ENCODE data around the gene TTC39A. TPM values are rescaled to one million over a fixed set of nuclear protein-coding genes. Genes with fewer than 3 reads are reported as not detected.
A peak's percentile ranks its signal among the peaks of the same experiment; 100 is the strongest.

TTC39A gene
- total and polyA plus RNA-seq, 3 experiments from 2014 or later: 0.28 TPM; not detected in 2

DNA sequence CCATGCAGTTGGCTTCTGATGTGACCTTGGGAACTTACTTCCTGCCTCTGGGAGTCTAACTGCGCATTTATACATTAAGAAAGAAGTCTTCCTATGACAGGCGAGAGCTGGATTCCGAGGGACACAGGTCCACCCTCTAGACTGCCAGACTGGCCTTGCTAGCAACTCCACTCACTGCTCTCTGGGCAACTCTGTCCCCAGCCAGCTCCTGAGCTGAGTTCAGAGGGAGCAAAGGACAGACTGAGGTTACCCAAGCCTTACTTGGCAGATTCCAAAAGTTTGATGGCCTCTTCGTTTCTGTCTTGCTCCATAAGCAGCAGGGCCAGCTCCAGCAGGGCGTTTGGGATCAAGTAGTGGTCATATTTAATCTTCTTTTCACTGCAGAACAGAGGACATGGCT is 41.8 kb downstream of the TTC39A start:
- Histone ChIP-seq H3K9me3 (ENCODE audit: low read length) (no peaks in the 10 kb centered on the region), H3K4me1 (ENCODE audit: insufficient read depth, low read length) (no peaks in the 10 kb centered on the region)

DNA sequence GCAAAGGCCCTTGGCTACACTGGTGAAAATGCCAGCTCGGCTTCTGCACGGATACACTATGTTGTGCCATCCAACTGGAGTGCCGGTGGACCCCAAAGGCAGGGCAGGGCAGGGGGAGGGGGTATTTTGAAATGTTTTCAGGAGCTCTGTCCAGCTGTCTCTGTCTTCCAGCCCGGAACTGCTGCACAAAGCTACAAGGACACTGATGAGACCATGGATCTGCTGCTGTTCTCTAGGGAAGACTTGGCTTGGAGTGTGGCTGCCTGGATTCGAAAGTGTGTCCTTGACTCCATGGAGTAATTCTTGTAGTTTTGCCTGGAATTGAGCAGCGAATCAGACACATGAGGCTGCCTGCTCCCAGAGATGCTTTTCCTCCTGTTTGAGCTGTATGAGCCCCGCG is 42.4 kb downstream of the TTC39A start:
- DNase-seq: no peak
- H3K36me3 Mint-ChIP-seq: peaks cover 0 to 6% (median 3%) of the 10 kb centered on the region in 3 donors
- Histone ChIP-seq H3K36me3 (ENCODE audit: insufficient read depth, low read length) (no peaks in the 10 kb centered on the region), H3K4me1 (ENCODE audit: insufficient read depth, low read length) (no peaks in the 10 kb centered on the region), H3K27ac (ENCODE audit: low read depth, low read length) (no peak overlapping the region), H3K4me3 (ENCODE audit: low read length) (no peak overlapping the region), H3K9me3 (ENCODE audit: low read length) (no peaks in the 10 kb centered on the region), H3K27me3 (ENCODE audit: insufficient read depth, low read length, poor library complexity, severe bottlenecking) (no peaks in the 10 kb centered on the region)
- H3K4me1 Mint-ChIP-seq: peaks cover 1 to 7% (median 5%) of the 10 kb centered on the region in 3 donors
- no peak overlapping the region for H3K27ac Mint-ChIP-seq
- no peaks in the 10 kb centered on the region for H3K9me3 Mint-ChIP-seq
- CTCF ChIA-PET: interaction anchor here (1.2 to 3.3 kb wide), 3 partner anchors 9 to 99 kb away, joined by 3 to 14 read pairs (median 3); no protein-coding TSS in a partner anchor
- H3K4me3 Mint-ChIP-seq: no peak overlapping the region
- POLR2A ChIA-PET: interaction anchor here (0.6 kb wide), 1 partner anchor 51 kb away, joined by 6 read pairs; no protein-coding TSS in a partner anchor
- no peaks in the 10 kb centered on the region for H3K27me3 Mint-ChIP-seq

More for the DNA sequence above, 41.8 kb downstream of the TTC39A start:
- Mint-ChIP-seq H3K9me3 (no peaks in the 10 kb centered on the region), H3K27ac (no peak overlapping the region), H3K36me3 (peaks cover 0 to 6% (median 3%) of the 10 kb centered on the region in 3 donors), H3K4me1 (peaks cover 1 to 7% (median 5%) of the 10 kb centered on the region in 3 donors), H3K4me3 (no peak overlapping the region), H3K27me3 (no peaks in the 10 kb centered on the region)
- no peak overlapping the region for H3K27ac ChIP-seq (ENCODE audit: low read depth, low read length)
- ChIA-PET POLR2A (no interaction called here), CTCF (interaction anchor here (1.2 to 3.3 kb wide), 3 partner anchors 8 to 100 kb away, joined by 3 to 14 read pairs (median 3); no protein-coding TSS in a partner anchor)
- no peak overlapping the region for H3K4me3 ChIP-seq (ENCODE audit: low read length)
- no peak for DNase-seq
- H3K27me3 ChIP-seq (ENCODE audit: insufficient read depth, low read length, poor library complexity, severe bottlenecking): no peaks in the 10 kb centered on the region
- no peaks in the 10 kb centered on the region for H3K36me3 ChIP-seq (ENCODE audit: insufficient read depth, low read length)

DNA sequence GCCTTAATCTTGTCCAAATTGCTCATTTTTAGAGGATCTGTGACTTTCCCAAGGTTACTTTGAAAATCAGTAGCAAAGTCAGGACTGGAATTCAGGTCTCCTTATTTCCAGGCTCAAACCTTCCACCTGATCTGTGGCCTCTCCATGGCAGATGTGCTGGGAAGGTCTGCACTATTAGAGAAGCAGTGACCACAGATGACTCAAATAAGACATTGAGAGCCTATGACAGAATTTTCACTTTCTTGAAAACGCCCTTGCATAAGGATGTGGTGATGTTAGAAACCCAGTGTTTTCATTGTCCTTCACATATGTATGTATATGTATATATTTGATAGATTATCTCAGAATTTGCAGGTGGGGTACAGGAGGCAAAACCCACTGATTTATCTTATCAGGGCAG is 45.3 kb downstream of the TTC39A start:
- no peak overlapping the region for H3K27ac Mint-ChIP-seq
- H3K27me3 Mint-ChIP-seq: peaks cover 0 to 3% of the 10 kb centered on the region in 2 donors
- CTCF ChIA-PET: interaction anchor here (0.7 kb wide), 2 partner anchors 23 to 50 kb away, joined by 3 to 4 read pairs; no protein-coding TSS in a partner anchor

GRCh38 chr1:51284487-51284954 is 45.8 kb downstream of the TTC39A start:
- Mint-ChIP-seq H3K27ac (no peak overlapping the region), H3K4me3 (no peak overlapping the region), H3K9me3 (no peaks in the 10 kb centered on the region), H3K36me3 (peaks cover 0 to 6% (median 3%) of the 10 kb centered on the region in 3 donors), H3K27me3 (peaks cover 0 to 3% of the 10 kb centered on the region in 2 donors), H3K4me1 (peaks cover 1 to 7% (median 5%) of the 10 kb centered on the region in 3 donors)
- no peak for DNase-seq
- no peak overlapping the region for H3K4me3 ChIP-seq (ENCODE audit: low read length)
- H3K9me3 ChIP-seq (ENCODE audit: low read length): no peaks in the 10 kb centered on the region
- no peak overlapping the region for H3K27ac ChIP-seq (ENCODE audit: low read depth, low read length)
- POLR2A ChIA-PET: no interaction called here
- CTCF ChIA-PET: no interaction called here
- H3K4me1 ChIP-seq (ENCODE audit: insufficient read depth, low read length): no peaks in the 10 kb centered on the region
- no peaks in the 10 kb centered on the region for H3K27me3 ChIP-seq (ENCODE audit: insufficient read depth, low read length, poor library complexity, severe bottlenecking)
- H3K36me3 ChIP-seq (ENCODE audit: insufficient read depth, low read length): no peaks in the 10 kb centered on the region

More for the DNA sequence above, 45.3 kb downstream of the TTC39A start:
- H3K4me1 ChIP-seq (ENCODE audit: insufficient read depth, low read length): no peaks in the 10 kb centered on the region
- H3K27me3 ChIP-seq (ENCODE audit: insufficient read depth, low read length, poor library complexity, severe bottlenecking): no peaks in the 10 kb centered on the region
- H3K36me3 ChIP-seq (ENCODE audit: insufficient read depth, low read length): no peaks in the 10 kb centered on the region
- H3K9me3 Mint-ChIP-seq: no peaks in the 10 kb centered on the region
- no peak overlapping the region for H3K4me3 ChIP-seq (ENCODE audit: low read length)
- DNase-seq: no peak
- no peaks in the 10 kb centered on the region for H3K9me3 ChIP-seq (ENCODE audit: low read length)
- no peak overlapping the region for H3K4me3 Mint-ChIP-seq
- H3K4me1 Mint-ChIP-seq: peaks cover 1 to 7% (median 5%) of the 10 kb centered on the region in 3 donors
- H3K27ac ChIP-seq (ENCODE audit: low read depth, low read length): no peak overlapping the region
- POLR2A ChIA-PET: no interaction called here
- peaks cover 0 to 6% (median 3%) of the 10 kb centered on the region in 3 donors for H3K36me3 Mint-ChIP-seq

GRCh38 chr1:51283979-51284378 is 46.4 kb downstream of the TTC39A start:
- Histone ChIP-seq H3K4me1 (ENCODE audit: insufficient read depth, low read length) (no peaks in the 10 kb centered on the region), H3K27me3 (ENCODE audit: insufficient read depth, low read length, poor library complexity, severe bottlenecking) (no peaks in the 10 kb centered on the region), H3K27ac (ENCODE audit: low read depth, low read length) (no peak overlapping the region), H3K36me3 (ENCODE audit: insufficient read depth, low read length) (no peaks in the 10 kb centered on the region), H3K9me3 (ENCODE audit: low read length) (no peaks in the 10 kb centered on the region), H3K4me3 (ENCODE audit: low read length) (no peak overlapping the region)
- H3K27ac Mint-ChIP-seq: peak overlapping the region in 1 of 8 donors; percentile 54
- POLR2A ChIA-PET: no interaction called here
- H3K4me1 Mint-ChIP-seq: peaks cover 1 to 7% (median 5%) of the 10 kb centered on the region in 3 donors
- peaks cover 0 to 4% (median 3%) of the 10 kb centered on the region in 3 donors for H3K36me3 Mint-ChIP-seq
- H3K4me3 Mint-ChIP-seq: no peak overlapping the region
- CTCF ChIA-PET: interaction anchor here (1.2 kb wide), 1 partner anchor 13 kb away, joined by 6 read pairs; no protein-coding TSS in a partner anchor
- no peaks in the 10 kb centered on the region for H3K9me3 Mint-ChIP-seq
- DNase-seq: no peak
- H3K27me3 Mint-ChIP-seq: peaks cover 0 to 3% of the 10 kb centered on the region in 2 donors

GRCh38 chr1:51282605-51283004 is 47.8 kb downstream of the TTC39A start:
- peaks cover 1 to 5% (median 3%) of the 10 kb centered on the region in 3 donors for H3K36me3 Mint-ChIP-seq
- no peaks in the 10 kb centered on the region for H3K36me3 ChIP-seq (ENCODE audit: insufficient read depth, low read length)
- H3K27me3 ChIP-seq (ENCODE audit: insufficient read depth, low read length, poor library complexity, severe bottlenecking): no peaks in the 10 kb centered on the region
- no peak for DNase-seq
- H3K9me3 Mint-ChIP-seq: no peaks in the 10 kb centered on the region
- no peak overlapping the region for H3K27ac ChIP-seq (ENCODE audit: low read depth, low read length)
- no peaks in the 10 kb centered on the region for H3K9me3 ChIP-seq (ENCODE audit: low read length)
- POLR2A ChIA-PET: no interaction called here
- H3K27ac Mint-ChIP-seq: no peak overlapping the region
- CTCF ChIA-PET: no interaction called here
- H3K4me3 Mint-ChIP-seq: no peak overlapping the region
- H3K27me3 Mint-ChIP-seq: peaks cover 0 to 3% of the 10 kb centered on the region in 2 donors
- no peak overlapping the region for H3K4me3 ChIP-seq (ENCODE audit: low read length)
- peaks cover 1 to 7% (median 5%) of the 10 kb centered on the region in 3 donors for H3K4me1 Mint-ChIP-seq
- H3K4me1 ChIP-seq (ENCODE audit: insufficient read depth, low read length): no peaks in the 10 kb centered on the region

- Histone ChIP-seq H3K27ac (ENCODE audit: low read depth, low read length) (no peak overlapping the region), H3K4me1 (ENCODE audit: insufficient read depth, low read length) (no peaks in the 10 kb centered on the region), H3K9me3 (ENCODE audit: low read length) (no peaks in the 10 kb centered on the region), H3K27me3 (ENCODE audit: insufficient read depth, low read length, poor library complexity, severe bottlenecking) (no peaks in the 10 kb centered on the region), H3K36me3 (ENCODE audit: insufficient read depth, low read length) (no peaks in the 10 kb centered on the region), H3K4me3 (ENCODE audit: low read length) (no peak overlapping the region)
- Mint-ChIP-seq H3K4me3 (no peak overlapping the region), H3K27ac (no peak overlapping the region), H3K36me3 (peaks cover 3 to 6% (median 6%) of the 10 kb centered on the region in 3 donors), H3K4me1 (peaks cover 1 to 7% (median 5%) of the 10 kb centered on the region in 3 donors), H3K27me3 (peaks cover 0 to 3% of the 10 kb centered on the region in 2 donors), H3K9me3 (no peaks in the 10 kb centered on the region)
- no peak for DNase-seq
- POLR2A ChIA-PET: no interaction called here
- CTCF ChIA-PET: no interaction called here
Observed at GRCh38 chr1:51281807-51282206, 48.6 kb downstream of the TTC39A start.

GRCh38 chr1:51280321-51280978 is 49.9 kb downstream of the TTC39A start:
- H3K27me3 Mint-ChIP-seq: peaks cover 0 to 3% of the 10 kb centered on the region in 2 donors
- no peak overlapping the region for H3K4me3 Mint-ChIP-seq
- Histone ChIP-seq H3K27me3 (ENCODE audit: insufficient read depth, low read length, poor library complexity, severe bottlenecking) (no peaks in the 10 kb centered on the region), H3K9me3 (ENCODE audit: low read length) (no peaks in the 10 kb centered on the region), H3K4me3 (ENCODE audit: low read length) (no peak overlapping the region), H3K27ac (ENCODE audit: low read depth, low read length) (no peak overlapping the region), H3K4me1 (ENCODE audit: insufficient read depth, low read length) (no peaks in the 10 kb centered on the region), H3K36me3 (ENCODE audit: insufficient read depth, low read length) (no peaks in the 10 kb centered on the region)
- no peak overlapping the region for H3K27ac Mint-ChIP-seq
- POLR2A ChIA-PET: no interaction called here
- H3K36me3 Mint-ChIP-seq: peaks cover 3 to 17% (median 6%) of the 10 kb centered on the region in 3 donors
- no peaks in the 10 kb centered on the region for H3K9me3 Mint-ChIP-seq
- H3K4me1 Mint-ChIP-seq: peaks cover 1 to 7% (median 5%) of the 10 kb centered on the region in 3 donors
- CTCF ChIA-PET: no interaction called here
- no peak for DNase-seq

Data from CD8-positive, alpha-beta memory T cell (primary cell).